DMS 273 (cell line): Measurements from ENCODE around the gene PI4KB.

Source experiments
- DNase-seq: peaks from one replicate; lab custom pipeline; 2025; ENCODE audit not compliant: unreplicated experiment; lab: John Stamatoyannopoulos, UW

The PI4KB gene

DNA sequence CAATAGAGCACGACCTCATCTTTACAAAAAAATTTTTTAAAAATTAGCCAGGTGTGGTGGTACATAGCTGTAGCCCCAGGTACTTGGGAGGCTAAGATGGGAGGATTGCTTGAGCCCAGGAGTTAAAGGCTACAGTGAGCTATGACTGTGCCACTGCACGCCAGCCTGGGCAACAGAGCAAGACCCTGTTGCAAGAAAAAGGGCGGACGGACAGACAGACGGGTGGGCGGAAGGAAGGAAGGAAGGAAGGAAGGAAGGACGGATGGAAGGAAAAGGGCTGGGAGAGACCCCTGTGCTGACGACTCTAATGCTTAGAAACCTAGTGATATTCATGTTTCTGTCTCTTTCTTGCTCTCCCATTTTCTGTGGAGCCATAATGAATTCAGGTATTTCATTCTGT is 14.4 kb downstream of the PI4KB start:
- no peak for DNase-seq

GRCh38 chr1:151312411-151312810 is 14.8 kb downstream of the PI4KB start:
- no peak for DNase-seq

DNA sequence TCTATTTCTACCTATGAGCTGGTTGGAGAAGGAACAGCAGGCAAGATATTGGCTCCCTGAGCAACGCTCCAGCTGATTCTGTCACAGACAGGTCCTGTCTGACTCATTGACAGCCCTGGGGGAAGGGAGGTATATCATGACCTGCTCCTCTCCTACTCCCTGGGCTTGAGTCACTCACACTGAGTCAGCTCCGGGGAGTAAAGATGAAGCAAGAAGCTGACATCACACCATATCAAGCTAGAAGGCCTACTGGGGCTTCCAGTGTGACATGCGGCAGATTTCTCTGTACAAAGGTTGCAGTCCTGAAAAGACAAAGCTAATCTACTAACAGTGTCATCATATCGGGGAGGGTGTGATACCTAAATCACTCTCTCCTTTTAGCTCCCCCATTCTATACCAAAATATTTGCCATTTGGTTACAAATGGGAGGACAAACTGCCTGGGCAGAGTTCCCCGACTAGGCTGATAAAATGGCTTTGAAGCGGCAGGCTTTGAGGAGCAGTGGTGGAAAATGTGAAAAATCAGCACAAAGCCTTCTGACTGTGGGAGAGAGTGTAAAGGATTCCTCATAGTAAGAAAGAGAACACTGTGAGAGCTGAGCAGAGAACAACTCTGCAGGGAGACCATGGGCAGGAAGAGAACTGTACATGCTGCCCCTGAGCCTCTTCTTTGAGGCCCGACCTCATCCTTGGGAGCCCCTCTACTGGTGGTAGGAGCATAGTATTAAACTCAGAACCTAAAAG is 15.5 kb downstream of the PI4KB start:
- DNase-seq = peak; percentile 96

DNA sequence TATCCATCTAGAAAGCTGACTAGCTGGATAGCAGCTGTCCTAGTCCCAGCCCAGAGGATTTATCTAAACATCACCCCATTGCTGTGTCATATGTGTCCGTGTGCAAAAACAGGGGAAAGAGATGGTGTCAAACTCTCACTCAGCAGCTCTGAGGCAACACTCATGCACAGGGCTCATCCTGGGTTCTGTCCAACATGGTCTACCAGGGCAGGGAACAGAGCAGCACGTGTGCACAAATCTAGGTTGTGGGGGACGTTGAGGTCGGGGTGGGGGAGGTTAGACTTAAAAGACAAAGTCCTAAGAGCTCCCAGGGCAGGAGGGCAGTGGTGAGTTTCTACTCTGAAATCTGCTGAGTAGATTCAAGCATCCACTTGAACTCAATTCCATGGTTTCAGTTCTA is 16.2 kb downstream of the PI4KB start:
- DNase-seq = no peak

GRCh38 chr1:151309811-151310323 is 17.3 kb downstream of the PI4KB start:
- DNase-seq = peak; percentile 99

- no peak for DNase-seq
These were observed 32.3 kb downstream of the PI4KB start for GRCh38 chr1:151294742-151295462.

GRCh38 chr1:151293093-151293492 is 34.1 kb downstream of the PI4KB start:
- DNase-seq = no peak

DNA sequence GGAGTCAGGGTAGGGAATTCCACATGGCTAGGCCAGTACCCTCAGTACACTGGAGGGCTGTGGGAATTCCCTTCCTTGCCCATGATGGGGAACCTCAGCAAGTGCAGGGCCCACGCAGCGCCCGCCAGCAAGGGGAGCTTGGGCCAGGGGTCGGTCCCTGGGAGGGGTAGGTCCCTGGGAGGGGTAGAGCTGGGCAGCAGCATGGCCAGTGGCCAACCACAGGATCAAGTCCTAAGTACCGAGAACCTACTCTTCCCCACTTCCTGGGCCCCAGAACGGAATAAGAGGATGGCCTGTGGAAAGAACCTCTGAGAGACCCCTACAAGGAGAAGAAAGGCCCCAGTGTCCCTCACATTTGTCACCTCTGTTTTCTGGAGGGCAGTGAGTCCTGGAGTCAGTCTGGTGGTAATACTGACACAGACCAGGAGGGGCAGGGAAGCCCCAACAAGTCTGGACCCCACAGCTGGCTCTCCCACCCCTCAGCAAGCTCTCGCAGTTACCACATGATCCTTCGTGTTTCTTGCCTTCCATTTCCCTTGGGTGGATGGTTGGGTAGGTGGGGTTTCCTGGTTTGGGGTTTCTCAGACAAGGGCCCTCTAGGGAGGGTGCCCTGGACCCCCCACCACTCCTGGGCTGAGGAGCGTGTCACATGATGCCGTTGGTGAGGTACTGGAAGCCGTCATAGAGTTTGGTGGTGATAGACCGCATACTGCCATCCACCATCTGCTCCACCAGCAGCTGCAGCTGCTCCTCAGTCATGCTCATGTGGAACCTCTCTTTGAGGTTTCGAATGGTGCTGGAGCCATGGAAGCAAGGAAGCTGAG is 34.8 kb downstream of the PI4KB start:
- DNase-seq = peak; percentile 100

GRCh38 chr1:151290709-151291303 is 36.4 kb downstream of the PI4KB start:
- DNase-seq = no peak

DNA sequence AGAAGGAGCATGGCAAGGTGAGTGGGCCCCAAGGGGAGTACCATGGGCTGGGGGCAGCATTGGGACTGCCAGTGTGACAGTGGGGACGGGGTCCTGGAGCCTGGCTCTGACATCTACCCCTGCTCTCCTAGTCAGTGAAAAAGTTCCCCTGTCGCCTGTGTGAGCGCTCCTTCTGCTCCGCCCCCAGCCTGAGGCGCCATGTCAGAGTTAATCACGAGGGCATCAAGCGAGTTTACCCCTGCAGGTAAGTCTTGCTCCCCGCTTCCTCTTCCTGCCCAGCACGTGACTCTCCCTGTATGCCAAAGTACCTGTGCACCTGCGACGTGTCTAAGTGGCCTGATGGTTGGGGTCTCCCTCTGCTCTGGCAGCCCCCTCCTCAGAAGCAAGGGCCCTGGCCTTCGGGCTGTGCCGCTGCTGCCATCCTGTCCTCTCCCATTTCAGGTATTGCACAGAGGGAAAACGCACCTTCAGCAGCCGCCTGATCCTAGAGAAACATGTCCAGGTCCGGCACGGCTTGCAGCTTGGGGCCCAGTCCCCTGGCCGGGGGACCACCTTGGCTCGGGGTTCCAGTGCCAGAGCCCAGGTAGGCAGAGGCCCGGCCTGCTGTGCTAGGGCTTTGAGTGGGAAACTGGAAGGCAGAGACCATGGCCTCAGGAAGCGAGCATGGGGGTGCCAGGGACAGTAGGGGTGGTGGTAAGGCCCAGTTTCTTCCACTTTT is 37.1 kb downstream of the PI4KB start:
- no peak for DNase-seq

GRCh38 chr1:151289080-151289935 is 37.9 kb downstream of the PI4KB start:
- no peak for DNase-seq

GRCh38 chr1:151288502-151288901 is 38.7 kb downstream of the PI4KB start:
- DNase-seq = no peak

- no peak for DNase-seq
These were observed 39.3 kb downstream of the PI4KB start for GRCh38 chr1:151287767-151288500.

- no peak for DNase-seq
These were observed 39.9 kb downstream of the PI4KB start for GRCh38 chr1:151287341-151287699.

DNA sequence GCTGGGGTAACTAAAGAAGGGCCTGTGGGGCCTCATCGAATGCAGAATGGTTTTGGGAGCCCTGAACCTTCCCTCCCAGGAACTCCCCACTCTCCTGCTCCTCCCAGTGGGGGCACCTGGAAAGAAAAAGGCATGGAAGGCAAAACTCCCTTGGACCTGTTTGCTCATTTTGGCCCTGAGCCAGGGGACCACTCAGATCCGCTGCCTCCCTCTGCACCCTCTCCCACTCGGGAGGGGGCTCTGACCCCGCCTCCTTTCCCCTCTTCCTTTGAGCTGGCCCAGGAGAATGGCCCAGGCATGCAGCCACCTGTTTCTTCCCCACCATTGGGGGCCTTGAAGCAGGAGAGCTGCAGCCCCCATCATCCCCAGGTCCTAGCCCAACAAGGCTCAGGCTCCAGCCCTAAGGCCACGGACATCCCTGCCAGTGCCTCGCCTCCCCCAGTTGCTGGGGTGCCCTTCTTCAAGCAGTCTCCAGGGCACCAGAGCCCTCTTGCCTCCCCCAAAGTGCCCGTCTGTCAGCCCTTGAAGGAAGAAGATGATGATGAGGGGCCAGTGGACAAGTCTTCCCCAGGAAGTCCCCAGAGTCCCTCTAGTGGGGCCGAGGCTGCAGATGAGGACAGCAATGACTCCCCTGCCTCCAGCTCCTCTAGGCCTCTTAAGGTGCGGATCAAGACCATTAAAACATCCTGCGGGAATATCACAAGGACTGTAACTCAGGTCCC is 40.4 kb downstream of the PI4KB start:
- peak; percentile 92 for DNase-seq

DNA sequence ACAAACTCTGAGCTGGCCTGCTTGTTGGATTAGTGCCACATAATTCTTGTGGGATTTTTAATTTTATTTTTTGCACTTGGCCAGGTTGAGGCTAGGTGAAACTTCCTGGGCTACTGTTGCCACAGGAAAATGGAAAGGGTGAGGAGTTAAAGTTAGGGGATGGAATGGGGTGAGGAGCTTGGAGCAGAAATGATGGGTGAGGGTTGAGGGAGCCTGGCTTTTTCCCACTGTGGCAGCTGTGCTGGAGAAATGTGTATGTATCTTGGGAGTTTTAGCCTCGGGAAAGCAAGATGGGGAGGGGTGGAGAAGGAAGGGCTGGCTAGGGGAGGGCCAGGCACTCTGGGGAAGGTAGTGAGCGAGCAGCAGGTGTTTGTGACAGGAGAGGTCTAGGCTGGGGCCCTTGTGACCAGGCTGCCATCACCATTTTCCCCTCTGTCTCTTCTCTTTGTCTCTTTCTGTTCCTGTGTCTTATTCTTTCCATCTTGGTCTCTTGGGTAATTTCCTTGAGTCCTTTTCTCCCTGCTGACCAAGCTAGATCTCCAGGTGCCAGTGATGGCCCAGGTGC is 43.1 kb downstream of the PI4KB start:
- DNase-seq = peak; percentile 94

DNA sequence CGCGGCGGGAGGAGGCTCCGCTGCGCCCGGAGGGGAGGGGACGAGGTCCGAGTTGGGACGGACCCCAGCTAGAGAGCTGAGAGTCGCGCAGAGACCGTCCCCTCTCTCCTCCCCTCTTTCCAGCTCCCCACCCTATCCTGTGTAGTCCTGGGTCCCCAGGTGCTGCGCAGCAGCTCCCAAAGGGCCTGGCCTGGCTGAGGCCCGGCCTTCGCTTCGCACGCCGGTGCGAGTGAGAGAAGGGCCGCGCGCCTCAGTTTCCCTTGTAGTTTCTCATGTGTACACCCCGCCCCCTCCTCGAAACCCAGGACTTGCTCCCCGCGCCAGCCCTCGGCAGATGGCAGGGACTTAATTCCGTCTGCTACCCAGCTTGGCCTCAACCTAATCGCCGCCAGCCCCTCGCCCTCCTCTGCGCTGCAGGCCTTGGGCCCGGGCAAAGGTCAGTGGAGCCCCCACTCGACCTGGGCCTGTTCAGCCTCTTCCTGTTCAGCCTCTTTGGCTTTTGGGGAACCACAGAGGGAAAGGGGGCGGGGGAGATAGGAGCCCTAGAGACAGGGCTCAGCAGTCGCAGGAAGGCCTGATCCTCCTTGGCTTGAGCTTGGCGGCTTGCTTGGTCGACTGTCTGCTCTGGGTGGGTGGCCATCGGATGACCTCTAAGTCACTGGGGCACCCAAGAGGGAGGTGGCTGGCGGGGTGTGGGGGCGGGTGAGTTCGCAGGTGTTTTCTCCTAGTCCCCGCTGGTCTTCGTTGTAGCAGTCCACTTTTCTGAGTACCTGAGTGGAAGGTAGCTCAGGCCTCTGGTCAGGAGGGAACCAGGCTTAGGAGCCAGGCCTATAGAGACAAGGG is 44.1 kb downstream of the PI4KB start:
- DNase-seq = peak; percentile 100
